ENCODE results near the gene RAB31.

GRCh38 chr18:9756933-9757470, 48.9 kb downstream of the RAB31 start:
- TF ChIP-seq POLR2A (IDR thresholded peaks at IDR 0.05), result no peak
- TF ChIP-seq, protein P1, sequence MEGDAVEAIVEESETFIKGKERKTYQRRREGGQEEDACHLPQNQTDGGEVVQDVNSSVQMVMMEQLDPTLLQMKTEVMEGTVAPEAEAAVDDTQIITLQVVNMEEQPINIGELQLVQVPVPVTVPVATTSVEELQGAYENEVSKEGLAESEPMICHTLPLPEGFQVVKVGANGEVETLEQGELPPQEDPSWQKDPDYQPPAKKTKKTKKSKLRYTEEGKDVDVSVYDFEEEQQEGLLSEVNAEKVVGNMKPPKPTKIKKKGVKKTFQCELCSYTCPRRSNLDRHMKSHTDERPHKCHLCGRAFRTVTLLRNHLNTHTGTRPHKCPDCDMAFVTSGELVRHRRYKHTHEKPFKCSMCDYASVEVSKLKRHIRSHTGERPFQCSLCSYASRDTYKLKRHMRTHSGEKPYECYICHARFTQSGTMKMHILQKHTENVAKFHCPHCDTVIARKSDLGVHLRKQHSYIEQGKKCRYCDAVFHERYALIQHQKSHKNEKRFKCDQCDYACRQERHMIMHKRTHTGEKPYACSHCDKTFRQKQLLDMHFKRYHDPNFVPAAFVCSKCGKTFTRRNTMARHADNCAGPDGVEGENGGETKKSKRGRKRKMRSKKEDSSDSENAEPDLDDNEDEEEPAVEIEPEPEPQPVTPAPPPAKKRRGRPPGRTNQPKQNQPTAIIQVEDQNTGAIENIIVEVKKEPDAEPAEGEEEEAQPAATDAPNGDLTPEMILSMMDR (IDR thresholded peaks at IDR 0.05), result no peak
